Progenitor cell of endocrine pancreas (in vitro differentiated cells): ENCODE data around the gene KLK14. TPM values are rescaled to one million over a fixed set of nuclear protein-coding genes. Genes with fewer than 3 reads are reported as not detected.

Experiments used
- DNase-seq: peaks from one replicate; pipeline ENCODE4 v3.0.0; 2021; ENCODE audit warnings: low spot score; ENCODE audit not compliant: unreplicated experiment
- H3K27ac Mint-ChIP-seq: 2 replicates; pipeline ENCODE4 v1.8.0; 2021; ENCODE audit warnings: mild to moderate bottlenecking, moderate library complexity, mixed read lengths
- H3K27me3 Mint-ChIP-seq: 2 replicates; pipeline ENCODE4 v1.8.0; 2021; ENCODE audit warnings: mixed read lengths
- H3K36me3 Mint-ChIP-seq: 2 replicates; pipeline ENCODE4 v1.8.0; 2022; ENCODE audit warnings: mixed read lengths; ENCODE audit not compliant: insufficient read depth
- H3K4me1 Mint-ChIP-seq: 2 replicates; pipeline ENCODE4 v1.8.0; 2021; ENCODE audit warnings: low read depth, mixed read lengths
- H3K4me3 Mint-ChIP-seq: 2 replicates; pipeline ENCODE4 v1.8.0; 2021; ENCODE audit warnings: low read depth, mild to moderate bottlenecking, moderate library complexity, mixed read lengths
- H3K9me3 Mint-ChIP-seq: 2 replicates; pipeline ENCODE4 v1.8.0; 2021; ENCODE audit warnings: low read depth, mixed read lengths
- CTCF ChIP-seq: fragments of 200-600 bp; sonication (generic); IDR thresholded peaks from one replicate; pipeline ENCODE4 v1.5.0; 2021; ENCODE audit warnings: antibody characterized with exemption, mild to moderate bottlenecking; ENCODE audit not compliant: unreplicated experiment
- total RNA-seq: library from RNA; stranded (reverse); gene quantifications from 2 replicates; pipeline ENCODE4 v1.2.1, GENCODE V29; 2021

The KLK14 gene
- total RNA-seq, 1 donor from 2014 or later: 0.62 TPM

- DNase-seq: no peak
- Mint-ChIP-seq H3K4me3 (no peak overlapping the region), H3K9me3 (no peaks in the 10 kb centered on the region), H3K4me1 (no peaks in the 10 kb centered on the region), H3K36me3 (no peaks in the 10 kb centered on the region), H3K27me3 (peaks cover 8% of the 10 kb centered on the region), H3K27ac (no peak overlapping the region)
- no peak for TF ChIP-seq CTCF
These were observed 40.7 kb upstream of the KLK14 start for GRCh38 chr19:51123381-51123800.

GRCh38 chr19:51122112-51122981, 39.7 kb upstream of the KLK14 start:
- Mint-ChIP-seq H3K9me3 (no peaks in the 10 kb centered on the region), H3K4me1 (no peaks in the 10 kb centered on the region), H3K36me3 (no peaks in the 10 kb centered on the region), H3K27me3 (peaks cover 11% of the 10 kb centered on the region), H3K27ac (no peak overlapping the region), H3K4me3 (no peak overlapping the region)
- DNase-seq: no peak
- no peak for TF ChIP-seq CTCF

- Mint-ChIP-seq H3K9me3 (no peaks in the 10 kb centered on the region), H3K27me3 (peaks cover 16% of the 10 kb centered on the region), H3K27ac (no peak overlapping the region), H3K36me3 (no peaks in the 10 kb centered on the region), H3K4me3 (no peak overlapping the region), H3K4me1 (no peaks in the 10 kb centered on the region)
- no peak for DNase-seq
- TF ChIP-seq CTCF: no peak
These were observed 38.6 kb upstream of the KLK14 start for GRCh38 chr19:51121257-51121656.

- no peak for DNase-seq
- peaks cover 20% of the 10 kb centered on the region for H3K27me3 Mint-ChIP-seq
- no peaks in the 10 kb centered on the region for H3K36me3 Mint-ChIP-seq
These were observed 37.5 kb upstream of the KLK14 start for GRCh38 chr19:51120160-51120559.

GRCh38 chr19:51119611-51120010, 36.9 kb upstream of the KLK14 start:
- TF ChIP-seq CTCF: no peak
- no peak for DNase-seq
- H3K4me1 Mint-ChIP-seq: no peaks in the 10 kb centered on the region
- peaks cover 23% of the 10 kb centered on the region for H3K27me3 Mint-ChIP-seq
- no peak overlapping the region for H3K27ac Mint-ChIP-seq
- no peaks in the 10 kb centered on the region for H3K9me3 Mint-ChIP-seq
- H3K36me3 Mint-ChIP-seq: no peaks in the 10 kb centered on the region
- no peak overlapping the region for H3K4me3 Mint-ChIP-seq

More at GRCh38 chr19:51120160-51120559, 37.5 kb upstream of the KLK14 start:
- H3K4me1 Mint-ChIP-seq: no peaks in the 10 kb centered on the region
- no peak overlapping the region for H3K27ac Mint-ChIP-seq
- H3K9me3 Mint-ChIP-seq: no peaks in the 10 kb centered on the region
- TF ChIP-seq CTCF: no peak
- H3K4me3 Mint-ChIP-seq: no peak overlapping the region
